ENCODE data around the gene APOL6. TPM values are rescaled to one million over a fixed set of nuclear protein-coding genes. Genes with fewer than 3 reads are reported as not detected.

APOL6 gene
- total RNA-seq, 1 experiment from 2014 or later: 13.9 TPM

DNA sequence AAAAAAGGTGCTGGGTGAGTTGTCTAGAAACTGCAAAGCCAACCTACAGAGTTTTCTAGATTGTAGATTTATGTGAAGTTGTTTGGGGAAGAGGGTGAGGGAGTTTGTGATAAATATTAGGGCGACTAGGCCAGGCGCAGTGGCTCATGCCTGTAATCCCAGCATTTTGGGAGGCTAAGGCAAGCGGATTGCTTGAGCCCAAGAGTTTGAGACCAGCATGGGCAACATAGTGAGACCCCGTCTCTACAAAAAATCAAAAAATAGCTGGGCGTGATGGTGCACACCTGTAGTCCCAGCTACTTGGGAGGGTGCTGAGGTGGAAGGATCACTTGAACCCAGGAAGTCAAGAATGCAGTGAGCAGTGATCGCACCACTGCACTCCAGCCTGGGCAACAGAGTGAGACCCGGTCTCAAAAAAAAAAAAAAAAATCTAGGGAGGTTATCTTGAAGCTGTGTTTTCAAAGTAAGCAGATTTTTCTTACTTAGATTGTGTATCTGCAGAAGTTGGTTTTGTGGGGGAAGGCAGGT is 844 bp downstream of the APOL6 start:
- H3K9me3 ChIP-seq: no peaks in the 10 kb centered on the region
- POLR2A ChIA-PET: interaction anchor here (0.6 to 0.7 kb wide), 2 partner anchors 22 to 221 kb away, joined by 3 read pairs; no protein-coding TSS in a partner anchor
- no peaks in the 10 kb centered on the region for H3K36me3 ChIP-seq (ENCODE audit: control insufficient read depth, insufficient read depth, low read length)
- Mint-ChIP-seq H3K27ac (ENCODE audit: unreplicated experiment) (peak overlapping the region; percentile 89), H3K4me3 (ENCODE audit: unreplicated experiment) (peak overlapping the region; percentile 84), H3K36me3 (ENCODE audit: insufficient read depth, unreplicated experiment) (peaks cover 9% of the 10 kb centered on the region), H3K9me3 (ENCODE audit: unreplicated experiment) (no peaks in the 10 kb centered on the region), H3K4me1 (ENCODE audit: low read depth, unreplicated experiment) (peaks cover 7% of the 10 kb centered on the region), H3K27me3 (ENCODE audit: insufficient read depth, unreplicated experiment) (no peaks in the 10 kb centered on the region)
- no peaks in the 10 kb centered on the region for H3K27me3 ChIP-seq (replicated peaks; ENCODE audit: control insufficient read depth, insufficient read depth, low read length)
- peak overlapping the region; percentile 43 for H3K4me3 ChIP-seq (ENCODE audit: low read depth, low read length)
- TF ChIP-seq, protein P1, sequence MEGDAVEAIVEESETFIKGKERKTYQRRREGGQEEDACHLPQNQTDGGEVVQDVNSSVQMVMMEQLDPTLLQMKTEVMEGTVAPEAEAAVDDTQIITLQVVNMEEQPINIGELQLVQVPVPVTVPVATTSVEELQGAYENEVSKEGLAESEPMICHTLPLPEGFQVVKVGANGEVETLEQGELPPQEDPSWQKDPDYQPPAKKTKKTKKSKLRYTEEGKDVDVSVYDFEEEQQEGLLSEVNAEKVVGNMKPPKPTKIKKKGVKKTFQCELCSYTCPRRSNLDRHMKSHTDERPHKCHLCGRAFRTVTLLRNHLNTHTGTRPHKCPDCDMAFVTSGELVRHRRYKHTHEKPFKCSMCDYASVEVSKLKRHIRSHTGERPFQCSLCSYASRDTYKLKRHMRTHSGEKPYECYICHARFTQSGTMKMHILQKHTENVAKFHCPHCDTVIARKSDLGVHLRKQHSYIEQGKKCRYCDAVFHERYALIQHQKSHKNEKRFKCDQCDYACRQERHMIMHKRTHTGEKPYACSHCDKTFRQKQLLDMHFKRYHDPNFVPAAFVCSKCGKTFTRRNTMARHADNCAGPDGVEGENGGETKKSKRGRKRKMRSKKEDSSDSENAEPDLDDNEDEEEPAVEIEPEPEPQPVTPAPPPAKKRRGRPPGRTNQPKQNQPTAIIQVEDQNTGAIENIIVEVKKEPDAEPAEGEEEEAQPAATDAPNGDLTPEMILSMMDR (IDR thresholded peaks at IDR 0.05; ENCODE audit: insufficient read depth in 1 of 2, low read depth in 1 of 2, low read length in 1 of 2, severe bottlenecking in 1 of 2, unreplicated experiment in 1 of 2): no peak
- no TSS peak for BruUV-seq (replicated peaks)
- DNase-seq: no peak
- 0 out of 2 replicates have a peak, but pooled peaks cover 3% of the 10 kb centered on the region for H3K4me1 ChIP-seq
- CTCF ChIA-PET: no interaction called here
- intact Hi-C loops (cut with micrococcal nuclease; ENCODE audit: unreplicated experiment): no loop called here

DNA sequence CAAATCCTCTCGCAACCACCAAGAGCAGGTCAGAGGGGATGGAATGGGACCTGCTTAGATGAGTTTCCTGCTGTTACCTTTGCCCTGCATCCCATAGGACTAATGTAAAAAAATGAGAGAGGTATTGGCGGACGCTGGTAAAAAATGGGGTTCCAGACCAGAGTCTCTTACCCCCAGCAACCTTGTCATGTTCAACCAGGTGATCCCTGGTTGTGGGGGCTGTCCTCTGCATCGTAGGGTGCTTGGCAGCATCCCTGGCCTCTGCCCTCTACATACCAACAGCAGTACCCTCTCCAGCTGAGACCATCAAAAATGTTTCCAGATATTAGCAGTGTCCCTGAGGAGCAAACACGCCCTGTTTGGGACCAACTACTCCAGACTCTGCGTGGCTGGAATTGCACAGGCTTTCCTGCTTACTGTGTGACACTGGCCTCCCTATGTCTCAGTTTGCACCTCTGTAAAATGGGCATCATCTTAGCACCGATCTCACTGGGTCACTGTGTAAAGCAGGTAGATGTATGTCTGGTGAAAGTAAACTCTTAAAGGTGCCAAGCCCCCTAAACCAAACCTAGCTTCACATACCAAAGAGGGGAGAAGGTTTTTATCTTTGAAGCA is 1.5 kb downstream of the APOL6 start:
- Mint-ChIP-seq H3K36me3 (ENCODE audit: insufficient read depth, unreplicated experiment) (peaks cover 9% of the 10 kb centered on the region), H3K4me1 (ENCODE audit: low read depth, unreplicated experiment) (peaks cover 7% of the 10 kb centered on the region), H3K27ac (ENCODE audit: unreplicated experiment) (peak overlapping the region; percentile 89), H3K27me3 (ENCODE audit: insufficient read depth, unreplicated experiment) (no peaks in the 10 kb centered on the region), H3K9me3 (ENCODE audit: unreplicated experiment) (no peaks in the 10 kb centered on the region), H3K4me3 (ENCODE audit: unreplicated experiment) (peak overlapping the region; percentile 84)
- Histone ChIP-seq H3K27me3 (replicated peaks; ENCODE audit: control insufficient read depth, insufficient read depth, low read length) (no peaks in the 10 kb centered on the region), H3K9me3 (no peaks in the 10 kb centered on the region), H3K4me1 (0 out of 2 replicates have a peak, but pooled peaks cover 3% of the 10 kb centered on the region), H3K4me3 (ENCODE audit: low read depth, low read length) (no peak overlapping the region), H3K36me3 (ENCODE audit: control insufficient read depth, insufficient read depth, low read length) (no peaks in the 10 kb centered on the region)
- no TSS peak for BruUV-seq (replicated peaks)
- TF ChIP-seq, protein P1 (IDR thresholded peaks at IDR 0.05; ENCODE audit: insufficient read depth in 1 of 2, low read depth in 1 of 2, low read length in 1 of 2, severe bottlenecking in 1 of 2, unreplicated experiment in 1 of 2): no peak
- ChIA-PET POLR2A (no interaction called here), CTCF (no interaction called here)
- DNase-seq: no peak
- intact Hi-C loops (cut with micrococcal nuclease; ENCODE audit: unreplicated experiment): no loop called here

DNA sequence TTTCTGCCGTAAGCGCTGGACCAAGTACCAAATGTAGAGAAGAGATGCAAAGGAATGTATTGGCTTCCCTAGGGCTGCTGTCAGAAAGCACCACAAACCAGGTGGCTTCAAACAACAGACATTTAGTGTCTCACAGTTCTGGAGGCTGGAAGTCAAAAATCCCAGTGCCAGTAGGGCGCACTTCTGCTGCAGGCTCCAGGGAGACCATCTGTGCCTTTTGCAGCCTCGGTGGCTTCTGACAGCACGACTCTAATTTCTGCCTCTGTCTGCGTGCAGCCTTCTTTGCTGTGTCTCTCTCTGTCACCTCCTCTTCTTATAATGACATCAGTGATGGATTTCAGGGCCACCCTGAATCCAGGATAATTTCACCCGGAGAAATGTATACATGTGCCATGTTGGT is 2.8 kb downstream of the APOL6 start:
- no peaks in the 10 kb centered on the region for H3K27me3 ChIP-seq (replicated peaks; ENCODE audit: control insufficient read depth, insufficient read depth, low read length)
- ChIA-PET POLR2A (no interaction called here), CTCF (no interaction called here)
- H3K4me3 ChIP-seq (ENCODE audit: low read depth, low read length): no peak overlapping the region
- H3K9me3 ChIP-seq: no peaks in the 10 kb centered on the region
- H3K4me1 ChIP-seq: peaks cover 9% of the 10 kb centered on the region
- DNase-seq: no peak
- no TSS peak for BruUV-seq (replicated peaks)
- H3K27me3 Mint-ChIP-seq (ENCODE audit: insufficient read depth, unreplicated experiment): no peaks in the 10 kb centered on the region
- H3K36me3 ChIP-seq (ENCODE audit: control insufficient read depth, insufficient read depth, low read length): no peaks in the 10 kb centered on the region
- TF ChIP-seq, protein P1 (IDR thresholded peaks at IDR 0.05; ENCODE audit: insufficient read depth in 1 of 2, low read depth in 1 of 2, low read length in 1 of 2, severe bottlenecking in 1 of 2, unreplicated experiment in 1 of 2): no peak
- H3K27ac Mint-ChIP-seq (ENCODE audit: unreplicated experiment): no peak overlapping the region
- intact Hi-C loops (cut with micrococcal nuclease; ENCODE audit: unreplicated experiment): no loop called here
- H3K4me1 Mint-ChIP-seq (ENCODE audit: low read depth, unreplicated experiment): peaks cover 7% of the 10 kb centered on the region
- no peak overlapping the region for H3K4me3 Mint-ChIP-seq (ENCODE audit: unreplicated experiment)
- H3K9me3 Mint-ChIP-seq (ENCODE audit: unreplicated experiment): no peaks in the 10 kb centered on the region
- H3K36me3 Mint-ChIP-seq (ENCODE audit: insufficient read depth, unreplicated experiment): peaks cover 9% of the 10 kb centered on the region
